Astrocyte of the spinal cord (primary cell): ENCODE results near the gene ASTE1.
A peak's percentile ranks its signal among the peaks of the same experiment; 100 is the strongest.

Experiments used
- DNase-seq: peaks from one replicate; pipeline ENCODE4 v3.0.0; 2011; ENCODE audit warnings: low read depth, low spot score
- H3K4me3 ChIP-seq: 2 replicates; pipeline ENCODE4 v1.5.1; 2011; ENCODE audit warnings: low read depth, mild to moderate bottlenecking, low read length, moderate library complexity
- in situ Hi-C: cut with HindIII; loops from 2 replicates; pipeline ENCODE4 v1.10.0; 2017; ENCODE audit warnings: low sequenced_read_pairs
- TF ChIP-seq, protein P1 (sequence below): IDR thresholded peaks from 2 replicates; pipeline ENCODE4 v1.5.1; 2012; ENCODE audit warnings: low read depth, mild to moderate bottlenecking, low read length, inconsistent platforms

ASTE1 gene

GRCh38 chr3:131036200-131036816 lies 9.7 kb upstream of the ASTE1 start:
- in situ Hi-C loops, result no loop called here
- no peak overlapping the region for H3K4me3 ChIP-seq
- TF ChIP-seq, protein P1, sequence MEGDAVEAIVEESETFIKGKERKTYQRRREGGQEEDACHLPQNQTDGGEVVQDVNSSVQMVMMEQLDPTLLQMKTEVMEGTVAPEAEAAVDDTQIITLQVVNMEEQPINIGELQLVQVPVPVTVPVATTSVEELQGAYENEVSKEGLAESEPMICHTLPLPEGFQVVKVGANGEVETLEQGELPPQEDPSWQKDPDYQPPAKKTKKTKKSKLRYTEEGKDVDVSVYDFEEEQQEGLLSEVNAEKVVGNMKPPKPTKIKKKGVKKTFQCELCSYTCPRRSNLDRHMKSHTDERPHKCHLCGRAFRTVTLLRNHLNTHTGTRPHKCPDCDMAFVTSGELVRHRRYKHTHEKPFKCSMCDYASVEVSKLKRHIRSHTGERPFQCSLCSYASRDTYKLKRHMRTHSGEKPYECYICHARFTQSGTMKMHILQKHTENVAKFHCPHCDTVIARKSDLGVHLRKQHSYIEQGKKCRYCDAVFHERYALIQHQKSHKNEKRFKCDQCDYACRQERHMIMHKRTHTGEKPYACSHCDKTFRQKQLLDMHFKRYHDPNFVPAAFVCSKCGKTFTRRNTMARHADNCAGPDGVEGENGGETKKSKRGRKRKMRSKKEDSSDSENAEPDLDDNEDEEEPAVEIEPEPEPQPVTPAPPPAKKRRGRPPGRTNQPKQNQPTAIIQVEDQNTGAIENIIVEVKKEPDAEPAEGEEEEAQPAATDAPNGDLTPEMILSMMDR, result no peak
- DNase-seq, result peak; percentile 87

DNA sequence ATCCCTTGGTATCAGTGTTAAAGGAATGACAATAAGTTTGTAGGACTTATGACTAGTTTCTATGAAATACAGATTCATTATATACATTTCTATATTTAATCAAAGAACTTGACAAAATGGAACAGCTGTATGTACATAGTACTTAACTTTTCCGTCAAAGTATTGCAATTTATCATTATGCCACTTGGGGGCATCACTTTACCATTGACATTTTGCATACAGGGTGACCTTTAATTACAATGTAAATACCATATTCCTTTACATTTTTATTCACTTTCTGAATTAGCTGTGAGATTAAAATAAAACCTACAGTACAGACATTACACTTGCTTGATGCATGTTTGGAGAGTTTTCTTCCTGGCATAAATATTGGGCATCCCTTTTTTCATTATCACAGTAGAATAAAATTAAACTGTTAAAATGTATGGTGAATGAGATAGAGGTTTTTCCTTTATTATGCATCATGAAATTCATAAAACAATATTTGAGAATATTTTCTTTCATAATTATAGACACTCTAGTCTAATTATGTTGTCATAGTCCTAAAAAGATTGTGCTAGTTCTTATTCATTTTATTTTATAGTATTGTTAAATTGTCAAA lies 7.0 kb upstream of the ASTE1 start:
- in situ Hi-C loops, result no loop called here
- peak; percentile 69 for DNase-seq
- TF ChIP-seq, protein P1, result peak; percentile 55
- H3K4me3 ChIP-seq, result no peak overlapping the region

DNA sequence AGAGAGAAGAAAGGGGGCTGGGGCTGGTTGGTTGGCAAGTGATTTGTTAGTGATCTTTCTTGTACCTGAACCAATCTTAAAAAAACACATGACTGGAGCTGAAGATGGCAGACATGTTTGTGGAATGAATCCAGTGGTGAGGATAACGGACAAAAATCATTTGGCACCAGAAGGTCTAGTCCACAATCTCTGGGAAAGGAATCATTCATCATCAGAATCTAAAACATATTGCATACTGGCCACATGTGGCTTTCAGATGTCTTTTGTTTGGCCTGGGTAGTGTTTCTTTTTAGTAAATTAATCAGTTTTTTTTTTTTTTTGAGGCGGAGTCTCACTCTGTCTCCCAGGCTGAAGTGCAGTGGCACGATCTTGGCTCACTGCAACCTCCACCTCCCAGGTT lies 5.0 kb upstream of the ASTE1 start:
- no peak overlapping the region for H3K4me3 ChIP-seq
- TF ChIP-seq, protein P1, result no peak
- DNase-seq, result no peak
- in situ Hi-C loops, result no loop called here

DNA sequence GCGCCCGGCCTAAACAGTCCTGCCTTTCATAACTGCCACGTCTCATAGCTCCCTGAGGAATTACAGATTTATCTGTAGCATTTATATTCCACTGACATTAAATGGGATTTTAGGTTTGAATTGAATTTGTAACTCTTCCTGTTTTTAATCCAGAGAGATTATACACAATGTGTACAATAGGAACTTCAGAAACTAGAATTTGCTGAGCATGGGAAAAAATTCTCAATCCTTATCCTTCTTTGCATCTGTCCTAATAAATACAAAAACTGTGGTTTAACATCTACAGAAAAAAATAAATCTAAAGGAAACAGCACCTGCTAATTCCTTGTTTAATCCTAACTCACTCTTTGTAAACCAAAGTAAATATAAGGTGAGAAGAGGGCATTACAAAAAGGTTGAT lies 2.2 kb upstream of the ASTE1 start:
- TF ChIP-seq, protein P1, result no peak
- no peak overlapping the region for H3K4me3 ChIP-seq
- in situ Hi-C loops, result no loop called here
- no peak for DNase-seq

DNA sequence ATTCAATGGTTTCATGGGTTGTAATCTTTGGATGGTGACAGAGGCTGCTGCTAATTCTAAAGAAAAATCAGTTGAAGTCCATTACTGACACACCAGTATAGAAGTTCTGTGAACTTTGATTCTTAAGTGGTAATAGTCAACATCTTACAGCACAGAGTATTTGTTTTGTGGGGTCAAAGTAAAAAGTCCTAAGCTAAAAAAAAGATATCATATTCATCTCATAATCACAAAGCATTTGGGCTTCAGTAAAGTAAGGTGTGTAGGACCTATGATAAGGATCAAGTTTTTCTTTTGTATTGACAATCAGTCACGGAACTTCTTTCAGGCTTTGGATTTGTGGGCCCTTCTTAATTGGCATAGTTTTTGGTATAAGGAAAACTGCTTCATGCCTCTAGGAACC lies 1.1 kb downstream of the ASTE1 start:
- DNase-seq, result no peak
- in situ Hi-C loops, result no loop called here
- H3K4me3 ChIP-seq, result peak overlapping the region; percentile 79

GRCh38 chr3:131020122-131020693 lies 6.4 kb downstream of the ASTE1 start:
- H3K4me3 ChIP-seq, result no peak overlapping the region

More for the DNA sequence above, 1.1 kb downstream of the ASTE1 start:
- TF ChIP-seq, protein P1, result no peak

More at GRCh38 chr3:131020122-131020693, 6.4 kb downstream of the ASTE1 start:
- in situ Hi-C loops, result no loop called here
- no peak for DNase-seq
- TF ChIP-seq, protein P1, result no peak
